CD14-positive monocyte (primary cell): ENCODE measurements around the gene SDE2. TPM values are rescaled to one million over a fixed set of nuclear protein-coding genes. Genes with fewer than 3 reads are reported as not detected.

Experiments used
- DNase-seq, 3 donors: peaks; one replicate each; pipeline ENCODE4 v3.0.0-alpha.2; 2011 to 2022
- H2AFZ ChIP-seq: 2 replicates; pipeline ENCODE4 v1.6.0; 2012; ENCODE audit warnings: mild to moderate bottlenecking, low read depth, low read length, inconsistent platforms; ENCODE audit not compliant: insufficient read depth, poor library complexity, severe bottlenecking
- H3K27ac ChIP-seq, 2 donors: 1 replicate in 1 of 2; 2 replicates in 1 of 2; pipeline ENCODE4 v1.5.1; 2012 to 2013; ENCODE audit warnings: low read length in 2 of 2, control low read depth in 1 of 2, inconsistent platforms in 1 of 2, low read depth in 1 of 2, mild to moderate bottlenecking in 1 of 2
- H3K27me3 ChIP-seq, 2 donors: one replicate each; pipeline versions ENCODE4 v1.6.0 to v1.6.1; 2011 to 2013; ENCODE audit warnings: low read length in 2 of 2; ENCODE audit not compliant: control insufficient read depth in 2 of 2, insufficient read depth in 2 of 2
- H3K36me3 ChIP-seq, 2 donors: replicated peaks in 1 of 2; 1 replicate in 1 of 2; 2 replicates in 1 of 2; pipeline versions ENCODE4 v1.5.1 to v1.6.1; 2012 to 2013; ENCODE audit warnings: low read length in 2 of 2, control low read depth in 1 of 2, inconsistent platforms in 1 of 2, mild to moderate bottlenecking in 1 of 2; ENCODE audit not compliant: insufficient read depth in 2 of 2, control insufficient read depth in 1 of 2
- H3K4me1 ChIP-seq, 2 donors: 1 replicate in 1 of 2; 2 replicates in 1 of 2; pipeline versions ENCODE4 v1.5.1 to v1.6.1; 2012 to 2013; ENCODE audit warnings: low read length in 2 of 2, control low read depth in 1 of 2, inconsistent platforms in 1 of 2, mild to moderate bottlenecking in 1 of 2, moderate library complexity in 1 of 2; ENCODE audit not compliant: insufficient read depth in 2 of 2, control insufficient read depth in 1 of 2
- H3K4me2 ChIP-seq: replicated peaks from 2 replicates; pipeline ENCODE3; 2012; ENCODE audit warnings: low read length, moderate library complexity, mild to moderate bottlenecking; ENCODE audit not compliant: poor library complexity, severe bottlenecking; ENCODE audit errors: extremely low read depth
- H3K4me3 ChIP-seq, 3 experiments: fragments of 200-600 bp in 1 of 3; sonication (generic) in 1 of 3; replicated peaks in 1 of 3; 1 replicate in 2 of 3; 2 replicates in 1 of 3; pipeline ENCODE4 v1.5.1; 2011 to 2013; ENCODE audit warnings: low read length in 3 of 3, mild to moderate bottlenecking in 3 of 3, control low read depth in 2 of 3, low read depth in 2 of 3, inconsistent platforms in 1 of 3, moderate library complexity in 1 of 3
- H3K79me2 ChIP-seq: 2 replicates; pipeline ENCODE4 v1.6.0; 2012; ENCODE audit warnings: mild to moderate bottlenecking, control low read depth, inconsistent platforms, low read length, moderate library complexity; ENCODE audit not compliant: insufficient read depth
- H3K9ac ChIP-seq: 2 replicates; pipeline ENCODE4 v1.6.0; 2017; ENCODE audit warnings: low read length, mild to moderate bottlenecking; ENCODE audit not compliant: insufficient read depth, poor library complexity, severe bottlenecking
- H3K9me3 ChIP-seq, 2 donors: replicated peaks in 1 of 2; 1 replicate in 1 of 2; 2 replicates in 1 of 2; pipeline versions ENCODE4 v1.5.1 to v1.6.1; 2012 to 2013; ENCODE audit warnings: low read length in 2 of 2, control low read depth in 1 of 2; ENCODE audit not compliant: control insufficient read depth in 1 of 2, insufficient read depth in 1 of 2
- H4K20me1 ChIP-seq: 2 replicates; pipeline ENCODE4 v1.6.0; 2012; ENCODE audit warnings: mild to moderate bottlenecking, low read length, control low read depth, moderate library complexity; ENCODE audit not compliant: insufficient read depth
- H3K27ac Mint-ChIP-seq, 7 donors: one replicate each; pipeline ENCODE4 v1.8.0; 2020; ENCODE audit warnings: mild to moderate bottlenecking in 7 of 7, mixed read lengths in 7 of 7, moderate library complexity in 6 of 7, inconsistent platforms in 2 of 7
- H3K27me3 Mint-ChIP-seq, 3 donors: one replicate each; pipeline ENCODE4 v1.8.0; 2021 to 2022; ENCODE audit warnings: low read depth in 3 of 3, mild to moderate bottlenecking in 3 of 3, mixed read lengths in 3 of 3, moderate library complexity in 3 of 3, inconsistent platforms in 1 of 3
- H3K36me3 Mint-ChIP-seq, 2 donors: one replicate each; pipeline ENCODE4 v1.8.0; 2020; ENCODE audit warnings: mixed read lengths in 2 of 2, inconsistent platforms in 1 of 2, mild to moderate bottlenecking in 1 of 2
- H3K4me1 Mint-ChIP-seq: one replicate; pipeline ENCODE4 v1.8.0; 2020; ENCODE audit warnings: mild to moderate bottlenecking, mixed read lengths
- H3K4me3 Mint-ChIP-seq, 2 donors: one replicate each; pipeline ENCODE4 v1.8.0; 2020; ENCODE audit warnings: mild to moderate bottlenecking in 2 of 2, mixed read lengths in 2 of 2, moderate library complexity in 1 of 2
- H3K9me3 Mint-ChIP-seq, 7 donors: one replicate each; pipeline ENCODE4 v1.8.0; 2020 to 2022; ENCODE audit warnings: mixed read lengths in 7 of 7, mild to moderate bottlenecking in 6 of 7, moderate library complexity in 6 of 7, inconsistent platforms in 2 of 7
- CTCF ChIP-seq: fragments of 200-600 bp; IDR thresholded peaks from one replicate; pipeline ENCODE4 v1.8.0; 2022; ENCODE audit warnings: antibody characterized with exemption, mild to moderate bottlenecking
- WGBS: methylation state at CpG from one replicate; pipeline ENCODE4 v1.1.5; 2013; ENCODE audit warnings: missing lambda C conversion rate; ENCODE audit not compliant: insufficient coverage; 5-methylcytosine and 5-hydroxymethylcytosine counted together
- intact Hi-C, 2 donors: fragments of 100-400 bp; cut with micrococcal nuclease; formaldehyde crosslinking; loops; one replicate each; pipeline versions ENCODE4 v1.15.0 to v1.15.1; 2023
- polyA plus RNA-seq, 3 donors: library from polyadenylated mRNA; depleted of rRNA in 1 of 3; unstranded in 2 of 3; stranded (reverse) in 1 of 3; fragments of 300-500 nt in 2 of 3; fragments of >200 nt in 1 of 3; fragmentation: Illumina TruSeq in 2 of 3; gene quantifications; 1 replicate in 2 of 3; 2 replicates in 1 of 3; pipeline ENCODE4 v1.2.3, GENCODE V29; 2012 to 2021

SDE2 gene
- polyA plus RNA-seq, 3 donors: 6.8 to 18.0 (median 8.4) TPM

- intact Hi-C loops: no loop called here
- Histone ChIP-seq H3K4me3 (no peak overlapping the region), H4K20me1 (no peaks in the 10 kb centered on the region), H3K9ac (no peak overlapping the region), H3K4me1 (peaks cover 4% of the 10 kb centered on the region in 2 donors), H3K27me3 (no peaks in the 10 kb centered on the region), H3K27ac (no peak overlapping the region), H2AFZ (no peak overlapping the region), H3K36me3 (no peaks in the 10 kb centered on the region), H3K4me2 (no peak overlapping the region), H3K9me3 (no peaks in the 10 kb centered on the region), H3K79me2 (no peaks in the 10 kb centered on the region)
- no peak overlapping the region for H3K4me3 Mint-ChIP-seq
- no peak overlapping the region for H3K27ac Mint-ChIP-seq
- no peak for DNase-seq
- no peaks in the 10 kb centered on the region for H3K36me3 Mint-ChIP-seq
- H3K4me1 Mint-ChIP-seq: peaks cover 14% of the 10 kb centered on the region
- no peak for TF ChIP-seq CTCF
- peaks cover 2 to 9% (median 8%) of the 10 kb centered on the region in 3 donors for H3K27me3 Mint-ChIP-seq
- WGBS: 100% methylated on average over 2 of the region's 4 CpGs
- no peaks in the 10 kb centered on the region for H3K9me3 Mint-ChIP-seq
Measured at GRCh38 chr1:225946082-225946620, 53.0 kb downstream of the SDE2 start.

GRCh38 chr1:225945564-225945963 is 53.6 kb downstream of the SDE2 start:
- Histone ChIP-seq H3K36me3 (no peaks in the 10 kb centered on the region), H3K9me3 (no peaks in the 10 kb centered on the region), H3K4me1 (no peaks in the 10 kb centered on the region), H3K9ac (no peak overlapping the region), H3K4me2 (no peak overlapping the region), H2AFZ (no peak overlapping the region), H3K4me3 (no peak overlapping the region), H3K79me2 (no peaks in the 10 kb centered on the region), H3K27ac (no peak overlapping the region), H4K20me1 (no peaks in the 10 kb centered on the region), H3K27me3 (no peaks in the 10 kb centered on the region)
- 57% methylated on average over 4 of the region's 4 CpGs for WGBS
- H3K36me3 Mint-ChIP-seq: no peaks in the 10 kb centered on the region
- intact Hi-C loops: no loop called here
- no peak overlapping the region for H3K4me3 Mint-ChIP-seq
- peaks cover 8% of the 10 kb centered on the region for H3K4me1 Mint-ChIP-seq
- no peak for TF ChIP-seq CTCF
- H3K9me3 Mint-ChIP-seq: no peaks in the 10 kb centered on the region
- peak overlapping the region in 1 of 7 donors; percentile 51 for H3K27ac Mint-ChIP-seq
- H3K27me3 Mint-ChIP-seq: peaks cover 2 to 10% (median 7%) of the 10 kb centered on the region in 3 donors
- no peak for DNase-seq
